GM12878 (cell line): ENCODE results near the gene BTG1. TPM values are rescaled to one million over a fixed set of nuclear protein-coding genes. Genes with fewer than 3 reads are reported as not detected.

ENCODE experiments used
- BMI1 ChIP-seq: fragments of 450-650 bp; IDR thresholded peaks from 2 replicates; pipeline ENCODE4 v1.6.1; 2016; ENCODE audit warnings: mild to moderate bottlenecking, moderate library complexity, borderline replicate concordance
- EGR1 ChIP-seq, 2 experiments: IDR thresholded peaks; 1 replicate in 1 of 2; 2 replicates in 1 of 2; pipeline ENCODE4 v1.6.1; 2011 to 2012; ENCODE audit warnings: low read depth in 2 of 2, low read length in 2 of 2, borderline replicate concordance in 1 of 2, mild to moderate bottlenecking in 1 of 2, moderate library complexity in 1 of 2
- FOS ChIP-seq: IDR thresholded peaks from 3 replicates; pipeline ENCODE4 v1.6.1; 2011; ENCODE audit warnings: borderline replicate concordance; ENCODE audit not compliant: insufficient read length; ENCODE audit errors: extremely low read depth
- FOXM1 ChIP-seq: IDR thresholded peaks from 2 replicates; pipeline ENCODE4 v1.6.1; 2012; ENCODE audit warnings: low read depth, mild to moderate bottlenecking, inconsistent platforms, low read length, moderate library complexity
- GABPA ChIP-seq: IDR thresholded peaks from 2 replicates; pipeline ENCODE4 v1.6.1; 2014; ENCODE audit warnings: antibody characterized with exemption, low read depth, mild to moderate bottlenecking, inconsistent platforms
- HDAC6 ChIP-seq: fragments of 200-600 bp; sonication (generic); IDR thresholded peaks from one replicate; pipeline ENCODE4 v1.8.0; 2017; ENCODE audit warnings: antibody characterized with exemption; ENCODE audit not compliant: unreplicated experiment
- IKZF1 ChIP-seq: fragments of 450-650 bp; conservative IDR thresholded peaks from 2 replicates; pipeline ENCODE4 v1.6.1; 2017; ENCODE audit warnings: antibody characterized with exemption, mild to moderate bottlenecking
- NBN ChIP-seq: fragments of 450-650 bp; IDR thresholded peaks from 2 replicates; pipeline ENCODE4 v1.6.1; 2016
- NFXL1 ChIP-seq: fragments of 450-650 bp; IDR thresholded peaks from 2 replicates; pipeline ENCODE4 v1.6.1; 2017; ENCODE audit warnings: antibody characterized with exemption, mild to moderate bottlenecking, borderline replicate concordance
- RAD21 ChIP-seq: IDR thresholded peaks from 2 replicates; pipeline ENCODE4 v1.6.1; 2011; ENCODE audit warnings: mild to moderate bottlenecking, low read depth, low read length, moderate library complexity; ENCODE audit not compliant: insufficient read depth
- RELB ChIP-seq: fragments of 450-650 bp; IDR thresholded peaks from 2 replicates; pipeline ENCODE4 v1.6.1; 2017; ENCODE audit warnings: low read depth, mild to moderate bottlenecking, moderate library complexity
- SIX5 ChIP-seq: IDR thresholded peaks from 2 replicates; pipeline ENCODE4 v1.6.1; 2011; ENCODE audit warnings: mild to moderate bottlenecking, low read depth, low read length, moderate library complexity; ENCODE audit not compliant: severe bottlenecking
- SREBF2 ChIP-seq: IDR thresholded peaks from 2 replicates; pipeline ENCODE4 v1.6.1; 2012; ENCODE audit warnings: mild to moderate bottlenecking, low read length
- ZNF217 ChIP-seq: fragments of 450-650 bp; IDR thresholded peaks from 2 replicates; pipeline ENCODE4 v1.6.1; 2017; ENCODE audit warnings: antibody characterized with exemption, mild to moderate bottlenecking
- polyA plus RNA-seq, 11 experiments: library from polyadenylated mRNA; depleted of rRNA in 4 of 11; unstranded in 6 of 11; stranded (reverse) in 5 of 11; fragments of >200 nt; fragmentation: Nextera tagmentation in 4 of 11; fragmentation: Illumina TruSeq in 1 of 11; extraction: Ambion mirVana in 4 of 11; extraction: Trizol in 1 of 11; gene quantifications; 1 replicate in 1 of 11; 2 replicates in 10 of 11; pipeline versions ENCODE4 v1.2.1 to v1.2.3, GENCODE V29; 2011 to 2016; ENCODE audit warnings: inconsistent platforms in 2 of 11, missing spikeins in 2 of 11, low read depth in 1 of 11
- total RNA-seq, 4 experiments: library from RNA; depleted of rRNA in 3 of 4; stranded (reverse); fragments of >200 nt in 3 of 4; fragmentation: Illumina TruSeq in 1 of 4; extraction: Trizol in 1 of 4; gene quantifications; 2 replicates each; pipeline versions ENCODE4 v1.2.1 to v1.2.3, GENCODE V29; 2013 to 2021
- TF ChIP-seq, protein P1 (sequence below): fragments of 450-650 bp; IDR thresholded peaks from 2 replicates; pipeline ENCODE4 v1.6.1; 2016; ENCODE audit warnings: mild to moderate bottlenecking
- TF ChIP-seq, protein P2 (sequence below): fragments of 450-650 bp; IDR thresholded peaks from 2 replicates; pipeline ENCODE4 v1.6.1; 2017; ENCODE audit warnings: antibody characterized with exemption, mild to moderate bottlenecking, moderate library complexity
- TF ChIP-seq, protein P3 (sequence below): IDR thresholded peaks from 2 replicates; pipeline ENCODE4 v1.6.1; 2012; ENCODE audit warnings: improper control_type of control experiment, low read depth, low read length; ENCODE audit not compliant: insufficient replicate concordance

The BTG1 gene
- total and polyA plus RNA-seq, 10 of the 15 experiments (the other 5 are each of a cell fraction or from before 2014, with no cell fraction given) = 23.7 to 194 (median 56.4) TPM

DNA sequence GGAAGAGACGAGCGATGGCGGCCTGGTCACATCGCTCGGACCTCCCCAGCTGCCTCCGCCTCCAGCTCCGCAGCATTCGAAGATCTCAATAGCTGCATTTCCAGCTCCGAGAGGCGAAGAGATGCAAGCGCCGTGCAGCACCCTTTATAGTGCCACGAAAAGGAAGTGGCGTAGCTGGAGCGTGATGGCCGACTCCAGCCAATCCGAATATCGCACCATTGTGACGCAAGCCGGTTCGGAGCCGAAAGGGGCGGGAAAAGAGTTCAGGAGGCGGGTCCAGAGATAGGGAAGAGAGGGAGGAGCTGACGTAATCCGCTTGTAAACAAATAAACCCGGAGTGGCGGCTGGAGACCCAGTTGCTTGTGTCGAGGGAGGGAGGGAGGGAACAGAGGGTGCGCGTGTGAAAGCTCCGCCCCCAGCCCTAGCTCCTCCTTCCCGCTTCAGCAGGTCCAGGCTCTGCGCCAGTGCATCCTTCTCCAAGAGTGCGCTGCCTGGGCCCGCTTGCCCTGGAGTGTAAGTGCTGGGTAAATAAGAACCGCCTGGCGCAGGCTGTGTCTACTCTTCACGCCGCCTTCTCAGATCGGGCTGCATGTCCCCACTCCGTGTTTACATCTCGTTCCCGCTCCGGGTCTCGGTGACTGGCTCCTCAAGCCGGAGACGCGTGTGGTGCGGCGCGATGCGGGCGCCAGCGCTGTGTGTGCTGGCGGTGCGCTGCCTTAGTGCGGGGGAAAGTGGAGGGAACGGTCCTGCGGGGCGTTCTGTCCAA, at the start of gene BTG1 (continued):
- TF ChIP-seq EGR1 (IDR thresholded peaks at IDR 0.05; ENCODE audit: borderline replicate concordance in 1 of 2, low read depth in 2 of 2, low read length in 2 of 2) = peak in 1 of 2 experiments; percentile 58; a peak in 1 of 3 replicates
- peak; percentile 25; the same call in 1 of the 2 replicates for TF ChIP-seq RELB
- TF ChIP-seq FOS = no peak
- TF ChIP-seq, protein P1, sequence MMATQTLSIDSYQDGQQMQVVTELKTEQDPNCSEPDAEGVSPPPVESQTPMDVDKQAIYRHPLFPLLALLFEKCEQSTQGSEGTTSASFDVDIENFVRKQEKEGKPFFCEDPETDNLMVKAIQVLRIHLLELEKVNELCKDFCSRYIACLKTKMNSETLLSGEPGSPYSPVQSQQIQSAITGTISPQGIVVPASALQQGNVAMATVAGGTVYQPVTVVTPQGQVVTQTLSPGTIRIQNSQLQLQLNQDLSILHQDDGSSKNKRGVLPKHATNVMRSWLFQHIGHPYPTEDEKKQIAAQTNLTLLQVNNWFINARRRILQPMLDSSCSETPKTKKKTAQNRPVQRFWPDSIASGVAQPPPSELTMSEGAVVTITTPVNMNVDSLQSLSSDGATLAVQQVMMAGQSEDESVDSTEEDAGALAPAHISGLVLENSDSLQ = peak; percentile 95
- TF ChIP-seq NFXL1 = no peak
- peak; percentile 83 for TF ChIP-seq GABPA
- TF ChIP-seq, protein P2, sequence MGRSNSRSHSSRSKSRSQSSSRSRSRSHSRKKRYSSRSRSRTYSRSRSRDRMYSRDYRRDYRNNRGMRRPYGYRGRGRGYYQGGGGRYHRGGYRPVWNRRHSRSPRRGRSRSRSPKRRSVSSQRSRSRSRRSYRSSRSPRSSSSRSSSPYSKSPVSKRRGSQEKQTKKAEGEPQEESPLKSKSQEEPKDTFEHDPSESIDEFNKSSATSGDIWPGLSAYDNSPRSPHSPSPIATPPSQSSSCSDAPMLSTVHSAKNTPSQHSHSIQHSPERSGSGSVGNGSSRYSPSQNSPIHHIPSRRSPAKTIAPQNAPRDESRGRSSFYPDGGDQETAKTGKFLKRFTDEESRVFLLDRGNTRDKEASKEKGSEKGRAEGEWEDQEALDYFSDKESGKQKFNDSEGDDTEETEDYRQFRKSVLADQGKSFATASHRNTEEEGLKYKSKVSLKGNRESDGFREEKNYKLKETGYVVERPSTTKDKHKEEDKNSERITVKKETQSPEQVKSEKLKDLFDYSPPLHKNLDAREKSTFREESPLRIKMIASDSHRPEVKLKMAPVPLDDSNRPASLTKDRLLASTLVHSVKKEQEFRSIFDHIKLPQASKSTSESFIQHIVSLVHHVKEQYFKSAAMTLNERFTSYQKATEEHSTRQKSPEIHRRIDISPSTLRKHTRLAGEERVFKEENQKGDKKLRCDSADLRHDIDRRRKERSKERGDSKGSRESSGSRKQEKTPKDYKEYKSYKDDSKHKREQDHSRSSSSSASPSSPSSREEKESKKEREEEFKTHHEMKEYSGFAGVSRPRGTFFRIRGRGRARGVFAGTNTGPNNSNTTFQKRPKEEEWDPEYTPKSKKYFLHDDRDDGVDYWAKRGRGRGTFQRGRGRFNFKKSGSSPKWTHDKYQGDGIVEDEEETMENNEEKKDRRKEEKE = no peak
- 0 out of 2 replicates have a peak, but pooled peaks have one; percentile 5 for TF ChIP-seq RAD21
- TF ChIP-seq, protein P3, sequence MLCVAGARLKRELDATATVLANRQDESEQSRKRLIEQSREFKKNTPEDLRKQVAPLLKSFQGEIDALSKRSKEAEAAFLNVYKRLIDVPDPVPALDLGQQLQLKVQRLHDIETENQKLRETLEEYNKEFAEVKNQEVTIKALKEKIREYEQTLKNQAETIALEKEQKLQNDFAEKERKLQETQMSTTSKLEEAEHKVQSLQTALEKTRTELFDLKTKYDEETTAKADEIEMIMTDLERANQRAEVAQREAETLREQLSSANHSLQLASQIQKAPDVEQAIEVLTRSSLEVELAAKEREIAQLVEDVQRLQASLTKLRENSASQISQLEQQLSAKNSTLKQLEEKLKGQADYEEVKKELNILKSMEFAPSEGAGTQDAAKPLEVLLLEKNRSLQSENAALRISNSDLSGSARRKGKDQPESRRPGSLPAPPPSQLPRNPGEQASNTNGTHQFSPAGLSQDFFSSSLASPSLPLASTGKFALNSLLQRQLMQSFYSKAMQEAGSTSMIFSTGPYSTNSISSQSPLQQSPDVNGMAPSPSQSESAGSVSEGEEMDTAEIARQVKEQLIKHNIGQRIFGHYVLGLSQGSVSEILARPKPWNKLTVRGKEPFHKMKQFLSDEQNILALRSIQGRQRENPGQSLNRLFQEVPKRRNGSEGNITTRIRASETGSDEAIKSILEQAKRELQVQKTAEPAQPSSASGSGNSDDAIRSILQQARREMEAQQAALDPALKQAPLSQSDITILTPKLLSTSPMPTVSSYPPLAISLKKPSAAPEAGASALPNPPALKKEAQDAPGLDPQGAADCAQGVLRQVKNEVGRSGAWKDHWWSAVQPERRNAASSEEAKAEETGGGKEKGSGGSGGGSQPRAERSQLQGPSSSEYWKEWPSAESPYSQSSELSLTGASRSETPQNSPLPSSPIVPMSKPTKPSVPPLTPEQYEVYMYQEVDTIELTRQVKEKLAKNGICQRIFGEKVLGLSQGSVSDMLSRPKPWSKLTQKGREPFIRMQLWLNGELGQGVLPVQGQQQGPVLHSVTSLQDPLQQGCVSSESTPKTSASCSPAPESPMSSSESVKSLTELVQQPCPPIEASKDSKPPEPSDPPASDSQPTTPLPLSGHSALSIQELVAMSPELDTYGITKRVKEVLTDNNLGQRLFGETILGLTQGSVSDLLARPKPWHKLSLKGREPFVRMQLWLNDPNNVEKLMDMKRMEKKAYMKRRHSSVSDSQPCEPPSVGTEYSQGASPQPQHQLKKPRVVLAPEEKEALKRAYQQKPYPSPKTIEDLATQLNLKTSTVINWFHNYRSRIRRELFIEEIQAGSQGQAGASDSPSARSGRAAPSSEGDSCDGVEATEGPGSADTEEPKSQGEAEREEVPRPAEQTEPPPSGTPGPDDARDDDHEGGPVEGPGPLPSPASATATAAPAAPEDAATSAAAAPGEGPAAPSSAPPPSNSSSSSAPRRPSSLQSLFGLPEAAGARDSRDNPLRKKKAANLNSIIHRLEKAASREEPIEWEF = no peak
- TF ChIP-seq BMI1 = no peak
- peak; percentile 61 for TF ChIP-seq FOXM1
- TF ChIP-seq IKZF1 = peak; percentile 30
- peak; percentile 10 for TF ChIP-seq SIX5
- peak; percentile 94 for TF ChIP-seq HDAC6
- no peak for TF ChIP-seq ZNF217
- peak; percentile 97 for TF ChIP-seq NBN
- TF ChIP-seq SREBF2 = no peak
